Measurements from ENCODE around the gene CXCL9.
"Not testable (repeated sequence)": the region's sequence is repeated elsewhere in the genome, so short reads cannot be mapped to it uniquely, and the experiment has no call there.

DNA sequence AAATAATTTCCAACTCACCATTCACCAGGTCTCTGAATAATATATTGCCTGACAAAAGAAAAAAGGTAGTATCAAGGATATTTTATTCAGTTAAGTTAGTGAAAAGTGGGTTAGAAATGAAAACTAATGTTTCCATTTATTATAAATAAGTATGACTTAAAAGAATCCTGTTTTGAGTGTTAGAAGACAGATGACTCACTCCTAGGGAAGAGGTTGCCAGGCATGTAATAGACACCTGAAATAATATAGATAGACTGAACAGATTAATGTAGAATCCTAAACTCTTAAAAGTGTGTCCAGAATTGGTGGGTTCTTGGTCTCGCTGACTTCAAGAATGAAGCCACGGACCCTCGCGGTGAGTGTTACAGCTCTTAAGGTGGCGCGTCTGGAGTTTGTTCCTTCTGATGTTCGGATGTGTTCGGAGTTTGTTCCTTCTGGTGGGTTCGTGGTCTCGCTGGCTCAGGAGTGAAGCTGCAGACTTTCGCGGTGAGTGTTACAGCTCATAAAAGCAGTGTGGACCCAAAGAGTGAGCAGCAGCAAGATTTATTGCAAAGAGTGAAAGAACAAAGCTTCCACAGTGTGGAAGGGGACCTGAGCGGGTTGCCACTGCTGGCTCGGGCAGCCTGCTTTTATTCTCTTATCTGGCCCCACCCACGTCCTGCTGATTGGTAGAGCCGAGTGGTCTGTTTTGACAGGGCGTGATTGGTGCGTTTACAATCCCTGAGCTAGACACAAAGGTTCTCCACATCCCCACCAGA is 35.1 kb upstream of the CXCL9 start:
- TF ChIP-seq, protein P1, sequence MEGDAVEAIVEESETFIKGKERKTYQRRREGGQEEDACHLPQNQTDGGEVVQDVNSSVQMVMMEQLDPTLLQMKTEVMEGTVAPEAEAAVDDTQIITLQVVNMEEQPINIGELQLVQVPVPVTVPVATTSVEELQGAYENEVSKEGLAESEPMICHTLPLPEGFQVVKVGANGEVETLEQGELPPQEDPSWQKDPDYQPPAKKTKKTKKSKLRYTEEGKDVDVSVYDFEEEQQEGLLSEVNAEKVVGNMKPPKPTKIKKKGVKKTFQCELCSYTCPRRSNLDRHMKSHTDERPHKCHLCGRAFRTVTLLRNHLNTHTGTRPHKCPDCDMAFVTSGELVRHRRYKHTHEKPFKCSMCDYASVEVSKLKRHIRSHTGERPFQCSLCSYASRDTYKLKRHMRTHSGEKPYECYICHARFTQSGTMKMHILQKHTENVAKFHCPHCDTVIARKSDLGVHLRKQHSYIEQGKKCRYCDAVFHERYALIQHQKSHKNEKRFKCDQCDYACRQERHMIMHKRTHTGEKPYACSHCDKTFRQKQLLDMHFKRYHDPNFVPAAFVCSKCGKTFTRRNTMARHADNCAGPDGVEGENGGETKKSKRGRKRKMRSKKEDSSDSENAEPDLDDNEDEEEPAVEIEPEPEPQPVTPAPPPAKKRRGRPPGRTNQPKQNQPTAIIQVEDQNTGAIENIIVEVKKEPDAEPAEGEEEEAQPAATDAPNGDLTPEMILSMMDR (IDR thresholded peaks at IDR 0.05; ENCODE audit: low read depth, low read length, missing input control), result not testable (repeated sequence)
- not testable (repeated sequence) for TF ChIP-seq SP1 (IDR thresholded peaks at IDR 0.05); TAF1 (conservative IDR thresholded peaks at IDR 0.05); RAD21 (IDR thresholded peaks at IDR 0.05); HNF4A (conservative IDR thresholded peaks at IDR 0.05)
- TF ChIP-seq, protein P2, sequence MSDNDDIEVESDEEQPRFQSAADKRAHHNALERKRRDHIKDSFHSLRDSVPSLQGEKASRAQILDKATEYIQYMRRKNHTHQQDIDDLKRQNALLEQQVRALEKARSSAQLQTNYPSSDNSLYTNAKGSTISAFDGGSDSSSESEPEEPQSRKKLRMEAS (IDR thresholded peaks at IDR 0.05), result not testable (repeated sequence)
